ENCODE data around the gene ST3GAL5.
A peak's percentile ranks its signal among the peaks of the same experiment; 100 is the strongest.
"Not testable (repeated sequence)": the region's sequence is repeated elsewhere in the genome, so short reads cannot be mapped to it uniquely, and the experiment has no call there.

Gene ST3GAL5

GRCh38 chr2:85834466-85834865 is 54.3 kb downstream of the ST3GAL5 start:
- TF ChIP-seq CTCF (IDR thresholded peaks at IDR 0.05; ENCODE audit: low read depth, low read length, missing control alignments), result no peak
- H3K4me3 ChIP-seq (ENCODE audit: low read depth, low read length), result no peak overlapping the region
- no peak for DNase-seq (ENCODE audit: low read depth)

GRCh38 chr2:85831735-85832134 is 57.1 kb downstream of the ST3GAL5 start:
- TF ChIP-seq CTCF (IDR thresholded peaks at IDR 0.05; ENCODE audit: low read depth, low read length, missing control alignments), result no peak
- DNase-seq (ENCODE audit: low read depth), result no peak
- H3K4me3 ChIP-seq (ENCODE audit: low read depth, low read length), result no peak overlapping the region

GRCh38 chr2:85830645-85831044 is 58.1 kb downstream of the ST3GAL5 start:
- no peak overlapping the region for H3K4me3 ChIP-seq (ENCODE audit: low read depth, low read length)
- TF ChIP-seq CTCF (IDR thresholded peaks at IDR 0.05; ENCODE audit: low read depth, low read length, missing control alignments), result peak; percentile 28
- DNase-seq (ENCODE audit: low read depth), result no peak

GRCh38 chr2:85829394-85829793 is 59.4 kb downstream of the ST3GAL5 start:
- not testable (repeated sequence) for H3K4me3 ChIP-seq (ENCODE audit: low read depth, low read length); DNase-seq (ENCODE audit: low read depth)

GRCh38 chr2:85828725-85829124 is 60.1 kb downstream of the ST3GAL5 start:
- no peak overlapping the region for H3K4me3 ChIP-seq (ENCODE audit: low read depth, low read length)
- no peak for TF ChIP-seq CTCF (IDR thresholded peaks at IDR 0.05; ENCODE audit: low read depth, low read length, missing control alignments)
- DNase-seq (ENCODE audit: low read depth), result no peak

GRCh38 chr2:85827879-85828569 is 60.8 kb downstream of the ST3GAL5 start:
- no peak for TF ChIP-seq CTCF (IDR thresholded peaks at IDR 0.05; ENCODE audit: low read depth, low read length, missing control alignments)
- H3K4me3 ChIP-seq (ENCODE audit: low read depth, low read length), result no peak overlapping the region
- DNase-seq (ENCODE audit: low read depth), result no peak

- no peak overlapping the region for H3K4me3 ChIP-seq (ENCODE audit: low read depth, low read length)
- DNase-seq (ENCODE audit: low read depth), result no peak
- peak; percentile 88 for TF ChIP-seq CTCF (IDR thresholded peaks at IDR 0.05; ENCODE audit: low read depth, low read length, missing control alignments)
Observed at GRCh38 chr2:85826990-85827878, 61.6 kb downstream of the ST3GAL5 start.
